ENCODE results near the gene UBIAD1. TPM values are rescaled to one million over a fixed set of nuclear protein-coding genes. Genes with fewer than 3 reads are reported as not detected.

UBIAD1 gene
- total and polyA plus RNA-seq, 12 donors, result 4.5 to 24.3 (median 11.2) TPM

GRCh38 chr1:11272544-11272831, 510 bp upstream of the UBIAD1 start:
- Histone ChIP-seq H3K36me3 (replicated peaks in 1 of 2) (no peaks in the 10 kb centered on the region), H3K27me3 (no peaks in the 10 kb centered on the region), H3K27ac (peak overlapping the region in 1 of 5 donors; percentile 72), H3K4me1 (replicated peaks in 1 of 2) (peaks cover 18 to 33% of the 10 kb centered on the region in 2 donors), H3K9me3 (replicated peaks in 1 of 3) (no peaks in the 10 kb centered on the region), H3K4me3 (no peak overlapping the region)
- WGBS, 4 donors, result 11 to 14% (median 12%) methylated on average over 9 of the region's 9 CpGs
- intact Hi-C loops (cut with DNase I), result no loop called here
- no peak for DNase-seq
- TF ChIP-seq CTCF (IDR thresholded peaks at IDR 0.05), result no peak
- TF ChIP-seq POLR2A (IDR thresholded peaks at IDR 0.05), result no peak

DNA sequence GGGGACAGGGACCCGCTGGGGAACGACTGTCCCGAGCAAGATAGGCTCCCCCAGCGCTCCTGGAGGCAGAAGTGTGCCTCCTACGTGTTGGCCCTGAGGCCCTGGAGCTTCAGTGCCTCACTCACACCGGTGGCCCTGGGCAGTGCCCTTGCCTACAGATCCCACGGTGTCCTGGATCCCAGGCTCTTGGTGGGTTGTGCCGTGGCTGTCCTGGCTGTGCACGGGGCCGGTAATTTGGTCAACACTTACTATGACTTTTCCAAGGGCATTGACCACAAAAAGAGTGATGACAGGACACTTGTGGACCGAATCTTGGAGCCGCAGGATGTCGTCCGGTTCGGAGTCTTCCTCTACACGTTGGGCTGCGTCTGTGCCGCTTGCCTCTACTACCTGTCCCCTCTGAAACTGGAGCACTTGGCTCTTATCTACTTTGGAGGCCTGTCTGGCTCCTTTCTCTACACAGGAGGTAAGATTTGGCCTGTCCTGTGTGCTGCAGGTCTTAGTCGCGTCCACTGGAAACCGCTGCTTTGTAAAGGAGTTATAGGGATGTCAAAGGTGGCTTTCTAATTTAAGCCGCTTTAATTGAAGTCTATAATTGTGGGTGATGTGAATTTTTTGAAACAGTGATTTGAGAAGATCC, 717 bp downstream of the UBIAD1 start:
- TF ChIP-seq CTCF (IDR thresholded peaks at IDR 0.05) (no peak), POLR2A (IDR thresholded peaks at IDR 0.05) (no peak)
- intact Hi-C loops (cut with DNase I), result no loop called here

DNA sequence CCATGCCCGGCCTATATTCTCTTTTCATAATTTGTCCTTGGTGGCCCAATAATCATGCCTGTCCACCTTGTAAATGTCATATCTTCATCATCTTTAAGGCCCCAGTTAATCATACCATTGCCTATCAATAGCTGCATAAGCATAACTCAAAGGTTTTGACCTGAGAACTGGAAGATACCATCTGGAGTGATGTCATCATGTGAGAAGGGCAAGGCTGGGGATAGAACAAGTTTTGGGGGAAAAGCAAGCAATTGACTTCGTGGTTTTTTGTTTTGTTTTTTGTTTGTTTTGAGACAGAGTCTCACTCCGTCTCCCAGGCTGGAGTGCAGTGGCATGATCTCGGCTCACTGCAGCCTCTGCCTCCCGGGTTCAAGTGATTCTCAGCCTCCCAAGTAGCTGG, 6.2 kb downstream of the UBIAD1 start:
- Histone ChIP-seq H3K4me1 (replicated peaks in 1 of 2) (peaks cover 10 to 39% of the 10 kb centered on the region in 2 donors), H3K36me3 (replicated peaks in 1 of 2) (no peaks in the 10 kb centered on the region), H3K27ac (no peak overlapping the region), H3K27me3 (no peaks in the 10 kb centered on the region), H3K9me3 (replicated peaks in 1 of 3) (no peaks in the 10 kb centered on the region), H3K4me3 (no peak overlapping the region)
- DNase-seq, result no peak
- 93 to 96% (median 94%) methylated on average over 5 of the region's 5 CpGs for WGBS, 4 donors
- intact Hi-C loops (cut with DNase I), result no loop called here
- TF ChIP-seq CTCF (IDR thresholded peaks at IDR 0.05), result no peak
- TF ChIP-seq POLR2A (IDR thresholded peaks at IDR 0.05), result no peak

More for the DNA sequence above, 717 bp downstream of the UBIAD1 start:
- no peak for DNase-seq
- H3K27me3 ChIP-seq, result no peaks in the 10 kb centered on the region
- peak overlapping the region; percentile 83 to 98 (median 95) for H3K27ac ChIP-seq
- peak overlapping the region in 3 of 4 donors; percentile 75 to 85 (median 80) for H3K4me3 ChIP-seq
- 6 to 13% (median 8%) methylated on average over 11 to 22 of the region's 22 CpGs for WGBS, 4 donors
- peaks cover 18 to 33% of the 10 kb centered on the region in 2 donors for H3K4me1 ChIP-seq (replicated peaks in 1 of 2)
- no peaks in the 10 kb centered on the region for H3K9me3 ChIP-seq (replicated peaks in 1 of 3)
- no peaks in the 10 kb centered on the region for H3K36me3 ChIP-seq (replicated peaks in 1 of 2)

DNA sequence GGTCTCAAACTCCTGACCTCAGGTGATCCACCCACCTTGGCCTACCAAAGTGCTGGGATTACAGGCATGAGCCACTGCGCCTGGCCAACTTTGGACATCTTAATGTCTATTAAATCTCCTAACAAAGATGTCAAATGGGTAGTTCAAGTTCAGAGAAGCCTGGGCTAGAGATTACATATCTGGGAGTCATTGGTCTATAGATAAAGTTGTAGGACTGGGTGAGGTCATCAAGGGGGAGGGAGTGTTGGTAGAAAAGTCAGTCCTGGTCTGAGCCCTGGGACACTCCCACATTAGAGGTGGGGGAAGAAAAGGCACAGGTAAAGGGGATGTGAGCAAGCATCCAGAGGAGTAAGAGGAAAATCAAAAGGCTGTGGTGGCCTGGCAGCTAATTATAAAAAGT, 6.6 kb downstream of the UBIAD1 start:
- DNase-seq, result no peak
- intact Hi-C loops (cut with DNase I), result no loop called here
- TF ChIP-seq CTCF (IDR thresholded peaks at IDR 0.05) (no peak), POLR2A (IDR thresholded peaks at IDR 0.05) (no peak)
- H3K36me3 ChIP-seq (replicated peaks in 1 of 2), result no peaks in the 10 kb centered on the region
- H3K9me3 ChIP-seq (replicated peaks in 1 of 3), result no peaks in the 10 kb centered on the region
- H3K4me3 ChIP-seq, result no peak overlapping the region
- peaks cover 5 to 34% of the 10 kb centered on the region in 2 donors for H3K4me1 ChIP-seq (replicated peaks in 1 of 2)
- H3K27ac ChIP-seq, result no peak overlapping the region
- no peaks in the 10 kb centered on the region for H3K27me3 ChIP-seq
- WGBS, 4 donors, result 92 to 96% (median 94%) methylated on average over 1 of the region's 1 CpG
